ENCODE measurements around the gene PRR5. TPM values are rescaled to one million over a fixed set of nuclear protein-coding genes. Genes with fewer than 3 reads are reported as not detected.

PRR5 gene
- total RNA-seq, 2 experiments from 2014 or later, result 0.19 to 1.8 TPM

DNA sequence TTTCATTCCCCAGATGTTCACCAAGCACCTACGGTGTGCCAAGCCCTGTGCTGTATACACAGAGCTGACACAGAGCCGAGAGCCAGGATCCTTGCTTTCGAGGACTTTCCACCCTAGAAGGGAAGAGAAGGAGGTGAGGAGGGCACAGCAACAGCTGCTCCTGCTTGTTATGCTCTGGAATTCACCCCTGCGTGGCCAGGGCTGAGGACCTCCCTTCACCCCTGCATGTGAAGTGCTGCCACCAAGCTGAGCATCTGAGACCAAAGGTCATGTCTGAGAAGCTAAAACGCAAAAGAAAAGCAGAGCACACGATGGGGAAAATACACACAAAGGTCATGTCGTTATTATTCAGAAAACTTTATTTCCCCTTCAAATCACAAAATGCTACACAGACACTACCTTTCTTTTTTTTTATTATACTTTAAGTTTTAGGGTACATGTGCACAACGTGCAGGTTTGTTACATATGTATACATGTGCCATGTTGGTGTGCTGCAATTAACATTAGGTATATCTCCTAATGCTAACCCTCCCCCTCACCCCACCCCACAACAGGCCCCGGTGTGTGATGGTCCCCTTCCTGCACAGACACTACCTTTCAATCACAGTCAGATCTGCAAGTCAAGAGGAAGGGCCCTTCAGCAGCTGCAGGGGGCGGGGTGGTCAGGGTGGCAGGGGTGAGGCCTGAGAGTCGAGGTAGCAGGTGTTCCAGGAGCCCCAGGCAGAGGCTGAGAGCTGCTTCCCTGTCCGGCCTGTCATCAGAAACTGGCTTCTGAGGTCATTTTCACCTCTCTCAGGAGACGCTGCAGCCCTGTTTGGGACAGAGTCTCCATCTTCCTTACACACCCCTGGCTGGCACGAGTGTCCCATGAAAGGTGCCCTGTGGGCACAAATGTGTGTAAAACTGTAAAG lies 40.1 kb upstream of the PRR5 start:
- intact Hi-C loops (cut with micrococcal nuclease; ENCODE audit: unreplicated experiment), result no loop called here
- ChIA-PET CTCF (ENCODE audit: unreplicated experiment) (no interaction called here), POLR2A (interaction anchor here (0.7 kb wide), 1 partner anchor 316 kb away, joined by 3 read pairs; no protein-coding TSS in a partner anchor)
- Histone ChIP-seq H3K4me3 (ENCODE audit: low read depth, low read length, poor library complexity, severe bottlenecking) (no peak overlapping the region), H3K9me3 (ENCODE audit: low read length) (no peaks in the 10 kb centered on the region), H3K79me2 (ENCODE audit: insufficient read depth, low read depth, low read length) (no peaks in the 10 kb centered on the region), H3K4me1 (ENCODE audit: insufficient read depth, low read length, poor library complexity, severe bottlenecking) (no peaks in the 10 kb centered on the region), H2AFZ (ENCODE audit: low read length) (no peak overlapping the region), H4K20me1 (ENCODE audit: insufficient read depth, low read length) (no peaks in the 10 kb centered on the region), H3K36me3 (ENCODE audit: insufficient read depth, low read length) (no peaks in the 10 kb centered on the region), H3K27ac (ENCODE audit: low read depth, low read length, poor library complexity, severe bottlenecking) (no peak overlapping the region), H3K9me2 (ENCODE audit: insufficient read depth, low read length) (no peaks in the 10 kb centered on the region), H3K4me2 (ENCODE audit: low read length) (no peak overlapping the region)
- no TSS peak for BruUV-seq (replicated peaks)
- TF ChIP-seq, protein P1, sequence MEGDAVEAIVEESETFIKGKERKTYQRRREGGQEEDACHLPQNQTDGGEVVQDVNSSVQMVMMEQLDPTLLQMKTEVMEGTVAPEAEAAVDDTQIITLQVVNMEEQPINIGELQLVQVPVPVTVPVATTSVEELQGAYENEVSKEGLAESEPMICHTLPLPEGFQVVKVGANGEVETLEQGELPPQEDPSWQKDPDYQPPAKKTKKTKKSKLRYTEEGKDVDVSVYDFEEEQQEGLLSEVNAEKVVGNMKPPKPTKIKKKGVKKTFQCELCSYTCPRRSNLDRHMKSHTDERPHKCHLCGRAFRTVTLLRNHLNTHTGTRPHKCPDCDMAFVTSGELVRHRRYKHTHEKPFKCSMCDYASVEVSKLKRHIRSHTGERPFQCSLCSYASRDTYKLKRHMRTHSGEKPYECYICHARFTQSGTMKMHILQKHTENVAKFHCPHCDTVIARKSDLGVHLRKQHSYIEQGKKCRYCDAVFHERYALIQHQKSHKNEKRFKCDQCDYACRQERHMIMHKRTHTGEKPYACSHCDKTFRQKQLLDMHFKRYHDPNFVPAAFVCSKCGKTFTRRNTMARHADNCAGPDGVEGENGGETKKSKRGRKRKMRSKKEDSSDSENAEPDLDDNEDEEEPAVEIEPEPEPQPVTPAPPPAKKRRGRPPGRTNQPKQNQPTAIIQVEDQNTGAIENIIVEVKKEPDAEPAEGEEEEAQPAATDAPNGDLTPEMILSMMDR (conservative IDR thresholded peaks at IDR 0.05; ENCODE audit: low read length), result no peak
- no peak for TF ChIP-seq EZH2phosphoT487 (IDR thresholded peaks at IDR 0.05; ENCODE audit: borderline replicate concordance, low read depth, low read length)
- DNase-seq (ENCODE audit: low spot score), result peak; percentile 8

DNA sequence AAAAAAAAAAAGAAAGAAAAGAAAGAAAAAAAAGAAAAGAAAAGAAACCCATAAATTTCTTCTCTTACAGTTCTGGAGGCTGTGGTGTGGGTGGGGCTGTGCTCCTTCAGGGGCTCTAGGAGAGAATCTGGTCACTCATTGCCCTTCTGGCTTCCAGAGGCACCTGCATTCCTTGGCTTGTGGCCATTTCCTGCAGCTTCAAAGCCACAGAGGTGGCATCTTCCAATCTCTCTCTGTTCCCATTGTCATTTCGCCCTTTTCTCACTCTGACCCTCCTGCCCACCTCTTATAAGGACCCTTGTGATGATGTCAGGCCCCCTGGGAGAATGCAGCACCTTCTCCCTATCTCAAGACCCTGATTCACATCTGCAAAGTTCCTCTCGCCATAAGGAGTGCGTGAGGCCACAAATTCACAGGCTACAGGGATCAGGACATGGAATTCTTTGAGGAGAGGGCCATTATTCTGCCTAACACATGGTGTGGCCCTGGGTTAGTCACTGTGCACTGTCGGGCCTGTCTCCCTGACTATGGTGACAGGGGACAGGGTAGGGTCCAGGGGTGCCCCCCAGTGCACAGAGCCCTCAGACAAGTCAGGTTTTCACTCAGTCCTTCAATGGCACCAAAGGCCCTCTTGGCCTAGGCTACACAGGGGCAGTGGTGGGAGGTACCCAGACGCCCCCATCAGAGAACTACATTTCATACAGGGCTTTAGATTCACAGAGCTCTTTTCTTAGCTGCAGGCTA lies 38.6 kb upstream of the PRR5 start:
- no peaks in the 10 kb centered on the region for H3K9me3 ChIP-seq (ENCODE audit: low read length)
- no peak overlapping the region for H3K4me3 ChIP-seq (ENCODE audit: low read depth, low read length, poor library complexity, severe bottlenecking)
- BruUV-seq (replicated peaks), result no TSS peak
- no peak for DNase-seq (ENCODE audit: low spot score)
- no peak overlapping the region for H2AFZ ChIP-seq (ENCODE audit: low read length)
- no peaks in the 10 kb centered on the region for H3K36me3 ChIP-seq (ENCODE audit: insufficient read depth, low read length)
- TF ChIP-seq, protein P1 (conservative IDR thresholded peaks at IDR 0.05; ENCODE audit: low read length), result no peak
- TF ChIP-seq EZH2phosphoT487 (IDR thresholded peaks at IDR 0.05; ENCODE audit: borderline replicate concordance, low read depth, low read length), result no peak
- H4K20me1 ChIP-seq (ENCODE audit: insufficient read depth, low read length), result no peaks in the 10 kb centered on the region
- H3K4me1 ChIP-seq (ENCODE audit: insufficient read depth, low read length, poor library complexity, severe bottlenecking), result no peaks in the 10 kb centered on the region
- CTCF ChIA-PET (ENCODE audit: unreplicated experiment), result no interaction called here
- no peak overlapping the region for H3K4me2 ChIP-seq (ENCODE audit: low read length)
- H3K79me2 ChIP-seq (ENCODE audit: insufficient read depth, low read depth, low read length), result no peaks in the 10 kb centered on the region
- no peak overlapping the region for H3K27ac ChIP-seq (ENCODE audit: low read depth, low read length, poor library complexity, severe bottlenecking)
- no peaks in the 10 kb centered on the region for H3K9me2 ChIP-seq (ENCODE audit: insufficient read depth, low read length)
- POLR2A ChIA-PET, result no interaction called here
- intact Hi-C loops (cut with micrococcal nuclease; ENCODE audit: unreplicated experiment), result no loop called here
